Caki2 (cell line): ENCODE data around the gene SPRY4. TPM values are rescaled to one million over a fixed set of nuclear protein-coding genes. Genes with fewer than 3 reads are reported as not detected.
"Not testable (repeated sequence)": the region's sequence is repeated elsewhere in the genome, so short reads cannot be mapped to it uniquely, and the experiment has no call there.

Experiments used
- DNase-seq: peaks from one replicate; pipeline ENCODE4 v3.0.0-alpha.2; 2015; ENCODE audit warnings: low read depth
- in situ Hi-C: cut with HindIII; loops from 2 replicates; pipeline ENCODE4 v1.10.0; 2016; ENCODE audit warnings: low sequenced_read_pairs, low pct_unique_long_range_greater_than_20kb, mixed read lengths
- total RNA-seq: library from RNA; depleted of rRNA; stranded (reverse); fragments of >200 nt; shearing (Covaris generic); gene quantifications from 2 replicates; pipeline ENCODE4 v1.2.3, GENCODE V29; 2014; ENCODE audit warnings: low replicate concordance; rRNA removed

Gene SPRY4
- total RNA-seq, 1 experiment from 2014 or later, result 0.20 TPM

- in situ Hi-C loops, result no loop called here
- no peak for DNase-seq
Observed at GRCh38 chr5:142287096-142287972, 37.5 kb downstream of the SPRY4 start.

DNA sequence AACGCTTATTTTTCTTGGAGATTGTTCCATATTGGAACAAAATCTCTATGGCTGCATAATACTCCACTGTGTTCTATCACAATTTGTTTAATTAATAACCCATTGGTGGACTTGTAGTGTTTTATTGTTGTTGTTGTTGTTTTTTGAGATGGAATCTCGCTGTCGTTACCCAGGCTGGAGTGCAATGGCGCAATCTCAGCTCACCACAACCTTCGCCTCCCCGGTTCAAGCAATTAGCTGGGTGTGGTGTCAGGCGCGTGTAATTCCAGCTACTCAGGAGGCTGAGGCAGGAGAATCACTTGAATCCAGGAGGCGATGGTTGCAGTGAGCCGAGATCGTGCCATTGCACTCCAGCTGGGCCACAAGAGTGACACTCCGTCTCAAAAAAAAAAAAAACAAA is 38.7 kb downstream of the SPRY4 start:
- no peak for DNase-seq
- in situ Hi-C loops, result no loop called here

DNA sequence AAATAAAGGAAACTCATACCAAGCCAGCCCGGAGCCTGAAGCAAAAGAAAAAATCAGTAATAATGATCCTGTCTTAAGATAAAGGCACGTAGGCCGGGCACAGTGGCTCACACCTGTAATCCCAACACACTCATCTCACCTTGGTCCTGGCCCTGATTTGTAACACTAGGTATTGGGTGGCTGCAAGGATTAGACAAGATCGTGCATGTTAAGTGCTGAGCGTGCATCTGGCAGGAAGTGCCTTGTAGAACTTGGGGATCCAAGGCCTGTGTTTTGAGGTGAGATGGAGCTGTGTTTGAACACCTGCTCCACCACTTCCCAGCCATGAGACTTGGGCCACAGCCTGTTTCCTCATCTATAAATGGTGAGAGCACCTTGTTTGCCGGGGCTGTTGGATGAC is 41.5 kb downstream of the SPRY4 start:
- no peak for DNase-seq
- in situ Hi-C loops, result no loop called here

DNA sequence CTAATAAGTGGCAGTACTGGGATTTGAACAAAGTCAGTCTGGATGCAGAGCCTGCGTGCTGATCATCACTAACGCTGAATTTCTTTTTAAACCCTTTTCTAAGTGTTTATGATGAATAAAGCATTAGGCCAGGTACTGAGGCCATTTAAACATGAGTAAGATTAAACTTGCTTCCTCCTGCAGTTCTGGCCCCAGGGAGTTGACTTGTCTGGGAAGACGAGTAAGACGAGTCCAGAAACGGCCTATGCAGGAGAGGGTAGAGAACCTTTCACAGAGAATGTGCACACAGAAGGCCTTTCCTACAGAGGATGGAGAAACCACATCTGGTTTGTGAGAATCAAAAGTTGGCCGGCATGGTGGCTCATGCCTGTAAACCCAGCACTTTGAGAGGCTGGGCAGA is 42.9 kb downstream of the SPRY4 start:
- no peak for DNase-seq
- in situ Hi-C loops, result no loop called here

GRCh38 chr5:142281008-142281367 is 43.8 kb downstream of the SPRY4 start:
- no peak for DNase-seq
- in situ Hi-C loops, result no loop called here

DNA sequence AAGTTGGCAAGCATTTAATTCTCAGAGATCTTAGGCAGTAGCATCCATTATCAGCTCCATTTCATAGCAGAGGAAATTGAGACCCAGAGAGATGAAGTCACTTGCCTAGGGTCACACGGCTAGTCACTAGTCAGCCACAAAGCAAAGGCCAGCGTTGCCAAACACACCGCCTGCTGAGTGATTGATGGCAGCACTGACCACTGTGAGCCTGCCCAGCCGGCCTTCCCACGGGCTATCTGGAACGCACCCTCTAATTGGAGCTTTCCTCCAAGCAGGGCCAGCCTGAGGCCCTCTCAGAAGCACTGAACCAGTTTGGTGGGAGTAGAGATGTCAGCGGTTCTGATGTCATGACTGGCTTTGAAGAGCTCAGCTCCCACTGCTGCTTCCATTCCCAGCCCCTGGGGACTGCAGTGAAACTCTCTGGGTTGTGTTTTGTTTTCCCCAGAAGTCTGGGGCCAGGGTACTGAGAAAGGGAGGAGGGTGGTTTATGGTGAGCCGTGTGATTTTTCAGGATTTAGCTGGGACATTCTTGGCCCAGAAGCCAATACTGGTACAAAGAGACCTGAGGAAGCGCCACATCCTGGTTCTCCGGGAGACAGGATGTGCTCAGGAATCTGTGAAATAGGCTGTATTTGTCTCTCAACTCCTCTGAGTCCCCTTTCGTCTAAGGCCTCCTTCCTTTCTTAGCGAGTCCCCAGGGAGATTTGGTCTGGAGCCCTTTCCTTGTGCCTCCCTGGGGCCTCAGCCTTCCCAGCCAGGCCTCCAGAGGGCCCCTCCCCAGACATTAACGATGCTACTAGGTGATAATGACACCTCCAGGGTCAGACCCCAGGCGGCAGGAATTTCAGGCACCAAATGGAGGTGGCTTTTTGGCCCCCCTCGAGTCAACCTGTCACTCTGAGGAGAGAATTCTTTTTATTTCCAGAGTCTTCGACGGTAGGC is 44.5 kb downstream of the SPRY4 start:
- DNase-seq, result peak; percentile 62
- in situ Hi-C loops, result no loop called here

- no peak for DNase-seq
- in situ Hi-C loops, result no loop called here
Observed at GRCh38 chr5:142278627-142279026, 46.2 kb downstream of the SPRY4 start.

GRCh38 chr5:142277796-142278195 is 47.0 kb downstream of the SPRY4 start:
- DNase-seq, result peak; percentile 70

GRCh38 chr5:142276517-142276916 is 48.3 kb downstream of the SPRY4 start:
- in situ Hi-C loops, result no loop called here
- DNase-seq, result no peak

More at GRCh38 chr5:142277796-142278195, 47.0 kb downstream of the SPRY4 start:
- in situ Hi-C loops, result no loop called here

DNA sequence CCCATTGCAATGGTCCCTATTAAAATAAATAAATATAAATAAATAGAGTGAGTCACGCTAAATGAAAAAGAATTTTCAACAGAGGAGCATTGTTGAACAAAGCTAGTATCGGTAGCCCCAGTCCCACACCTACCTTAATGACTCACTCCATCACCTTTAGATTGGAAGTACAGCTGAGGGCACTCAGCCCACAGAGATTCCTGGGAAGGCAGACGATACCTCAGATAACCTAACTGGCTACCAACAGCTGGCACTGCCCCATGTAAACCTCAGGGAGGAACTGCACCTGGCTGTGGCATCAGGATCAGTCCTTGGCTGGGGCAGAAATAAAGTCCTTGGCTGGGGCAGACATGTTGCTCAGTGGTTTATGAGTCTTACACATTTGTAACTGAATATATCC is 49.3 kb downstream of the SPRY4 start:
- DNase-seq, result no peak
- in situ Hi-C loops, result no loop called here

DNA sequence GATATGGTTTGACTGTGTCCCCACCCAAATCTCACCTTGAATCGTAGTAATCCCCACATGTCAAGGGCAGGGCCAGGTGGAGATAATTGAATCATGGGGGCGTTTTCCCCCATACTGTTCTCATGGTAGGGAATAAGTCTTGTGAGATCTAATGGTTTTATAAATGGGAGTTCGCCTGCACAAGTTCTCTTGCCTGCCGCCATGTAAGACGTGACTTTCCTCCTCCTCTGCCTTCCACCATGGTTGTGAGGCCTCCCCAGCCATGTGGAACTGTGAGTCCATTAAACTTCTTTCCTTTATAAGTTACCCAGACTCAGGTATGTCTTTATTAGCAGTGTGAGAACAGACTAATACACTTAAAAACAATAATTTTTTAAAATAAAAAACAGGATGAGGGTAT is 52.2 kb downstream of the SPRY4 start:
- in situ Hi-C loops, DNase-seq: not testable (repeated sequence)

GRCh38 chr5:142264084-142264483 is 60.7 kb downstream of the SPRY4 start:
- DNase-seq, in situ Hi-C loops: not testable (repeated sequence)

DNA sequence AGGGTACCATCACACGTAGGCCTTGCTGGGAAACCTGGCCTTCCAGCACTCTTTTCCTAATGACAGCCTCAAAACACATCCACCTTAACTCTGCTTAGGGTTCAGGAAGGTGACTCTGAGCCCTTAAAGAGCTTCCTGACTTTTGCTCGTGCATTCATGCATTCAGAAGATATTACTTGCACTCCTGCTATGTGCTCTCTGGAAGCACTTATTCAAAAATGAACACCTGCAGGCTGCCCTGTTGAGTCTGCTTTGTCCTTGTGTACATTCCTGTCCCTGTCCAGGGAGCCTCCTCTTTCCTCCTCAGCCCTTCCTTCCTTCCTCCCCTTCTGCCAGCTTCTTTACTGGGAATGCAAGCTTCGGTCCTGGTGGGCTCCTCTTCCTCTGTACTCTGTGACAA is 61.5 kb downstream of the SPRY4 start:
- in situ Hi-C loops, result no loop called here
- peak; percentile 11 for DNase-seq

- in situ Hi-C loops, result no loop called here
Observed at GRCh38 chr5:142262683-142263082, 62.1 kb downstream of the SPRY4 start.

More at GRCh38 chr5:142262683-142263082, 62.1 kb downstream of the SPRY4 start:
- DNase-seq, result peak; percentile 44

Other genes starting within 250 kb of the SPRY4 start
- gene NDFIP1, start 216.2 kb downstream of the SPRY4 start, total RNA-seq, result 99.1 and 132 TPM in 2 replicates